ENCODE measurements around the gene IQCM.
"Not testable (repeated sequence)": the region's sequence is repeated elsewhere in the genome, so short reads cannot be mapped to it uniquely, and the experiment has no call there.

The IQCM gene

GRCh38 chr4:149349541-149349940, 466.1 kb downstream of the IQCM start:
- Histone ChIP-seq H3K4me3 (no peak overlapping the region), H3K27ac (no peak overlapping the region)

GRCh38 chr4:149347139-149347538, 468.5 kb downstream of the IQCM start:
- H3K4me3 ChIP-seq = no peak overlapping the region
- H3K27ac ChIP-seq = no peak overlapping the region

GRCh38 chr4:149345424-149345823, 470.2 kb downstream of the IQCM start:
- no peak overlapping the region for H3K27ac ChIP-seq
- H3K4me3 ChIP-seq = no peak overlapping the region

- Histone ChIP-seq H3K27ac (no peak overlapping the region), H3K4me3 (no peak overlapping the region)
Measured at GRCh38 chr4:149344436-149344835, 471.2 kb downstream of the IQCM start.

- Histone ChIP-seq H3K4me3 (no peak overlapping the region), H3K27ac (no peak overlapping the region)
Measured at GRCh38 chr4:149343614-149344013, 472.0 kb downstream of the IQCM start.

GRCh38 chr4:149341117-149341516, 474.5 kb downstream of the IQCM start:
- H3K27ac ChIP-seq, H3K4me3 ChIP-seq: not testable (repeated sequence)

GRCh38 chr4:149328161-149328560, 487.5 kb downstream of the IQCM start:
- Histone ChIP-seq H3K4me3 (no peak overlapping the region), H3K27ac (no peak overlapping the region)

GRCh38 chr4:149322203-149322602, 493.4 kb downstream of the IQCM start:
- Histone ChIP-seq H3K27ac (no peak overlapping the region), H3K4me3 (no peak overlapping the region)

- Histone ChIP-seq H3K27ac (no peak overlapping the region), H3K4me3 (no peak overlapping the region)
Measured at GRCh38 chr4:149321438-149321837, 494.2 kb downstream of the IQCM start.

- Histone ChIP-seq H3K4me3 (no peak overlapping the region), H3K27ac (no peak overlapping the region)
Measured at GRCh38 chr4:149311076-149311475, 504.6 kb downstream of the IQCM start.

GRCh38 chr4:149306537-149306936, 509.1 kb downstream of the IQCM start:
- H3K27ac ChIP-seq = no peak overlapping the region
- H3K4me3 ChIP-seq = no peak overlapping the region
